ENCODE results near the gene ACTL6A. TPM values are rescaled to one million over a fixed set of nuclear protein-coding genes. Genes with fewer than 3 reads are reported as not detected.

Gene ACTL6A
- total RNA-seq, 1 experiment from 2014 or later, result 89.2 TPM

- TF ChIP-seq CTCF (IDR thresholded peaks at IDR 0.05; ENCODE audit: insufficient read depth in 1 of 2, low read depth in 1 of 2, low read length in 1 of 2, severe bottlenecking in 1 of 2, unreplicated experiment in 1 of 2), result no peak
- intact Hi-C loops (cut with micrococcal nuclease; ENCODE audit: unreplicated experiment), result no loop called here
- Mint-ChIP-seq H3K27me3 (ENCODE audit: insufficient read depth, unreplicated experiment) (peaks cover 3% of the 10 kb centered on the region), H3K9me3 (ENCODE audit: unreplicated experiment) (no peaks in the 10 kb centered on the region), H3K36me3 (ENCODE audit: insufficient read depth, unreplicated experiment) (no peaks in the 10 kb centered on the region), H3K4me1 (ENCODE audit: low read depth, unreplicated experiment) (peaks cover 6% of the 10 kb centered on the region), H3K4me3 (ENCODE audit: unreplicated experiment) (no peak overlapping the region), H3K27ac (ENCODE audit: unreplicated experiment) (no peak overlapping the region)
- H3K4me3 ChIP-seq (ENCODE audit: low read depth, low read length), result no peak overlapping the region
- no peaks in the 10 kb centered on the region for H3K27me3 ChIP-seq (replicated peaks; ENCODE audit: control insufficient read depth, insufficient read depth, low read length)
- DNase-seq, result no peak
- H3K9me3 ChIP-seq, result no peaks in the 10 kb centered on the region
- ChIA-PET CTCF (no interaction called here), POLR2A (no interaction called here)
- no peaks in the 10 kb centered on the region for H3K36me3 ChIP-seq (ENCODE audit: control insufficient read depth, insufficient read depth, low read length)
- no peaks in the 10 kb centered on the region for H3K4me1 ChIP-seq
- BruUV-seq (replicated peaks), result no TSS peak
Observed at GRCh38 chr3:179531576-179531975, 31.1 kb upstream of the ACTL6A start.

- H3K9me3 ChIP-seq, result no peaks in the 10 kb centered on the region
- ChIA-PET POLR2A (no interaction called here), CTCF (no interaction called here)
- Mint-ChIP-seq H3K9me3 (ENCODE audit: unreplicated experiment) (no peaks in the 10 kb centered on the region), H3K4me1 (ENCODE audit: low read depth, unreplicated experiment) (peaks cover 6% of the 10 kb centered on the region), H3K27ac (ENCODE audit: unreplicated experiment) (no peak overlapping the region), H3K36me3 (ENCODE audit: insufficient read depth, unreplicated experiment) (no peaks in the 10 kb centered on the region), H3K4me3 (ENCODE audit: unreplicated experiment) (no peak overlapping the region), H3K27me3 (ENCODE audit: insufficient read depth, unreplicated experiment) (peaks cover 3% of the 10 kb centered on the region)
- no peak for DNase-seq
- no peak for TF ChIP-seq CTCF (IDR thresholded peaks at IDR 0.05; ENCODE audit: insufficient read depth in 1 of 2, low read depth in 1 of 2, low read length in 1 of 2, severe bottlenecking in 1 of 2, unreplicated experiment in 1 of 2)
- H3K4me3 ChIP-seq (ENCODE audit: low read depth, low read length), result no peak overlapping the region
- no peaks in the 10 kb centered on the region for H3K36me3 ChIP-seq (ENCODE audit: control insufficient read depth, insufficient read depth, low read length)
- no TSS peak for BruUV-seq (replicated peaks)
- intact Hi-C loops (cut with micrococcal nuclease; ENCODE audit: unreplicated experiment), result no loop called here
- no peaks in the 10 kb centered on the region for H3K4me1 ChIP-seq
- H3K27me3 ChIP-seq (replicated peaks; ENCODE audit: control insufficient read depth, insufficient read depth, low read length), result no peaks in the 10 kb centered on the region
Observed at GRCh38 chr3:179533274-179533673, 29.5 kb upstream of the ACTL6A start.

GRCh38 chr3:179536256-179536655, 26.5 kb upstream of the ACTL6A start:
- no peaks in the 10 kb centered on the region for H3K9me3 ChIP-seq
- no peaks in the 10 kb centered on the region for H3K36me3 Mint-ChIP-seq (ENCODE audit: insufficient read depth, unreplicated experiment)
- peaks cover 3% of the 10 kb centered on the region for H3K27me3 Mint-ChIP-seq (ENCODE audit: insufficient read depth, unreplicated experiment)
- no peaks in the 10 kb centered on the region for H3K4me1 ChIP-seq
- no peaks in the 10 kb centered on the region for H3K9me3 Mint-ChIP-seq (ENCODE audit: unreplicated experiment)
- ChIA-PET CTCF (no interaction called here), POLR2A (no interaction called here)
- H3K27me3 ChIP-seq (replicated peaks; ENCODE audit: control insufficient read depth, insufficient read depth, low read length), result no peaks in the 10 kb centered on the region
- intact Hi-C loops (cut with micrococcal nuclease; ENCODE audit: unreplicated experiment), result no loop called here
- no peak overlapping the region for H3K4me3 Mint-ChIP-seq (ENCODE audit: unreplicated experiment)
- H3K4me3 ChIP-seq (ENCODE audit: low read depth, low read length), result no peak overlapping the region
- BruUV-seq (replicated peaks), result no TSS peak
- TF ChIP-seq CTCF (IDR thresholded peaks at IDR 0.05; ENCODE audit: insufficient read depth in 1 of 2, low read depth in 1 of 2, low read length in 1 of 2, severe bottlenecking in 1 of 2, unreplicated experiment in 1 of 2), result no peak
- H3K4me1 Mint-ChIP-seq (ENCODE audit: low read depth, unreplicated experiment), result peaks cover 6% of the 10 kb centered on the region
- DNase-seq, result no peak
- H3K27ac Mint-ChIP-seq (ENCODE audit: unreplicated experiment), result no peak overlapping the region
- H3K36me3 ChIP-seq (ENCODE audit: control insufficient read depth, insufficient read depth, low read length), result no peaks in the 10 kb centered on the region
